ENCODE data around the gene DNAJB1.

- no peak for TF ChIP-seq JUND (CRISPR knock-in tag; IDR thresholded peaks at IDR 0.05)
- TF ChIP-seq ZNF138 (CRISPR knock-in tag; IDR thresholded peaks at IDR 0.05; ENCODE audit: low read depth) = no peak
Measured at GRCh38 chr19:14519245-14519859, 1.2 kb upstream of the DNAJB1 start.
